Glutamatergic neuron (in vitro differentiated cells): ENCODE results near the gene ACTR1A. TPM values are rescaled to one million over a fixed set of nuclear protein-coding genes. Genes with fewer than 3 reads are reported as not detected.
A peak's percentile ranks its signal among the peaks of the same experiment; 100 is the strongest.

ENCODE experiments used
- DNase-seq: peaks from one replicate; pipeline ENCODE4 v3.0.0; 2022
- H3K27ac Mint-ChIP-seq: one replicate; pipeline ENCODE4 v1.8.0; 2020; ENCODE audit warnings: mild to moderate bottlenecking, mixed read lengths, inconsistent platforms; ENCODE audit not compliant: unreplicated experiment
- H3K27me3 Mint-ChIP-seq: one replicate; pipeline ENCODE4 v1.8.0; 2020; ENCODE audit warnings: mild to moderate bottlenecking, moderate library complexity, mixed read lengths, inconsistent platforms; ENCODE audit not compliant: unreplicated experiment
- H3K36me3 Mint-ChIP-seq: one replicate; pipeline ENCODE4 v1.8.0; 2020; ENCODE audit warnings: mild to moderate bottlenecking, mixed read lengths, inconsistent platforms; ENCODE audit not compliant: unreplicated experiment
- H3K4me1 Mint-ChIP-seq: one replicate; pipeline ENCODE4 v1.8.0; 2020; ENCODE audit warnings: mild to moderate bottlenecking, low read depth, mixed read lengths, inconsistent platforms; ENCODE audit not compliant: unreplicated experiment
- H3K4me3 Mint-ChIP-seq: one replicate; pipeline ENCODE4 v1.8.0; 2020; ENCODE audit warnings: mild to moderate bottlenecking, mixed read lengths, inconsistent platforms; ENCODE audit not compliant: unreplicated experiment
- H3K9me3 Mint-ChIP-seq: one replicate; pipeline ENCODE4 v1.8.0; 2020; ENCODE audit warnings: mild to moderate bottlenecking, moderate library complexity, mixed read lengths, inconsistent platforms; ENCODE audit not compliant: unreplicated experiment
- CTCF ChIP-seq: fragments of 200-600 bp; sonication (generic); IDR thresholded peaks from one replicate; pipeline ENCODE4 v1.5.0; 2021; ENCODE audit not compliant: partially characterized antibody, unreplicated experiment
- total RNA-seq: library from RNA; stranded (reverse); fragmentation: NEBNext Ultra II Directional; extraction: Animal tissue kit (Norgen Biotek cat#: 25700); gene quantifications from one replicate; pipeline ENCODE4 v1.2.1, GENCODE V29; 2021; ENCODE audit not compliant: unreplicated experiment

ACTR1A gene
- total RNA-seq, 1 donor from 2014 or later = 250 TPM

GRCh38 chr10:102467971-102468438, 34.5 kb downstream of the ACTR1A start:
- Mint-ChIP-seq H3K9me3 (peaks cover 9% of the 10 kb centered on the region), H3K4me1 (peaks cover 6% of the 10 kb centered on the region), H3K27me3 (peaks cover 1% of the 10 kb centered on the region), H3K27ac (peak overlapping the region; percentile 12), H3K4me3 (no peak overlapping the region), H3K36me3 (no peaks in the 10 kb centered on the region)
- TF ChIP-seq CTCF = no peak
- DNase-seq = no peak

GRCh38 chr10:102467318-102467717, 35.2 kb downstream of the ACTR1A start:
- no peak for DNase-seq
- no peak for TF ChIP-seq CTCF
- Mint-ChIP-seq H3K9me3 (peaks cover 11% of the 10 kb centered on the region), H3K4me3 (no peak overlapping the region), H3K36me3 (no peaks in the 10 kb centered on the region), H3K27ac (no peak overlapping the region), H3K27me3 (peaks cover 1% of the 10 kb centered on the region), H3K4me1 (peaks cover 12% of the 10 kb centered on the region)

GRCh38 chr10:102465466-102465865, 37.0 kb downstream of the ACTR1A start:
- H3K27me3 Mint-ChIP-seq = peaks cover 4% of the 10 kb centered on the region
- no peaks in the 10 kb centered on the region for H3K36me3 Mint-ChIP-seq
- H3K4me3 Mint-ChIP-seq = no peak overlapping the region
- TF ChIP-seq CTCF = no peak
- peaks cover 24% of the 10 kb centered on the region for H3K4me1 Mint-ChIP-seq
- no peak for DNase-seq
- H3K9me3 Mint-ChIP-seq = peaks cover 16% of the 10 kb centered on the region
- no peak overlapping the region for H3K27ac Mint-ChIP-seq

GRCh38 chr10:102463983-102464382, 38.5 kb downstream of the ACTR1A start:
- Mint-ChIP-seq H3K36me3 (no peaks in the 10 kb centered on the region), H3K9me3 (peaks cover 15% of the 10 kb centered on the region), H3K27me3 (peaks cover 4% of the 10 kb centered on the region), H3K27ac (no peak overlapping the region), H3K4me1 (peaks cover 24% of the 10 kb centered on the region), H3K4me3 (no peak overlapping the region)
- no peak for DNase-seq
- TF ChIP-seq CTCF = no peak

- DNase-seq = no peak
- Mint-ChIP-seq H3K27me3 (peaks cover 4% of the 10 kb centered on the region), H3K27ac (no peak overlapping the region)
Measured at GRCh38 chr10:102462512-102463054, 39.9 kb downstream of the ACTR1A start.

More at GRCh38 chr10:102462512-102463054, 39.9 kb downstream of the ACTR1A start:
- peaks cover 22% of the 10 kb centered on the region for H3K4me1 Mint-ChIP-seq
- no peaks in the 10 kb centered on the region for H3K36me3 Mint-ChIP-seq
- peaks cover 14% of the 10 kb centered on the region for H3K9me3 Mint-ChIP-seq
- H3K4me3 Mint-ChIP-seq = peak overlapping the region; percentile 97
- TF ChIP-seq CTCF = no peak
